NCI-H2029 (cell line): ENCODE results near the gene PICALM.

Source experiments
- DNase-seq: peaks from one replicate; lab custom pipeline; 2025; lab: John Stamatoyannopoulos, UW

The PICALM gene

GRCh38 chr11:86073948-86074347, 5.1 kb upstream of the PICALM start:
- DNase-seq: no peak

- no peak for DNase-seq
Measured at GRCh38 chr11:86072211-86072610, 3.3 kb upstream of the PICALM start.

DNA sequence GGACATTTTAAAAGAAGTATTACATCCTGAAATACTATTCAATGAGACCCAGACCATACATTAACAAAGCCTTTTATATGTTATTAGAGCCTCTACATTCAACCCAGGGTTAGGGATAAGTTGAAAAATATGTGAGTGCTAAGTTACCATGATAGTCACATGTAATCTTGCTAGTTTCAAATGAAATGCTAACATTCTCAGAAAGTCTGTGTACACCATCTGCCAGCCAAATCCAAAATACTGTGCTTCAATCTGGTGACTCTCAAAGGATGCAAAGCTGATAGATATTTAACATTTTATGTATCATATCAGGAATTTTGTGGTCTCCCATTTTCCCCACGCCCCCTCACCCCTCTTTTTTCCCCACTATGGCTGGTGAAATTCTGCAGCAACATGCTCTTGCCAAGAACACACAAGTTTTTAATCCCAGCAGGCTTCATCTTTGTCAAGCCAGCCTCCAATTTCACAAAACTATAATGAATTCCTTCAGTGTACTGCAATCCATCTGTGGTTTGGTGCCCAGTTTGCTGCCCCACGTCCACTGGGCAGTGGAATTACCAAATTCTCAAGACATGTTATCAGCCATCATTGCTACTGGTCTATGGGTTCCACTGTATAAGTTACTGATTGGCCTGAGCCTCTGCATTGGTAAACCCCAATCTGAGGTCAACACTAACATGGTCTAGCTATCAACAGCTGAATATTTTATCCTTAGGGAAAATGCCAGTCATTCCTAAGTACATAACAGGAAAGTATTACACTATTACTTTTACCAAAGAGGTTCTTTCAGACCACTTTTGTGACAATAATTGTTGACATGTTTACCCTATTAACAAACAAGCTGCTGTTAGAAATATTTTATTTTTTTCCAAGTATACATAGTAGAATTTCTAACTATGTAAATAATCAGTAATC, 1.5 kb upstream of the PICALM start:
- DNase-seq: no peak

- peak; percentile 77 for DNase-seq
Measured at GRCh38 chr11:86069408-86070101, 671 bp upstream of the PICALM start.

DNA sequence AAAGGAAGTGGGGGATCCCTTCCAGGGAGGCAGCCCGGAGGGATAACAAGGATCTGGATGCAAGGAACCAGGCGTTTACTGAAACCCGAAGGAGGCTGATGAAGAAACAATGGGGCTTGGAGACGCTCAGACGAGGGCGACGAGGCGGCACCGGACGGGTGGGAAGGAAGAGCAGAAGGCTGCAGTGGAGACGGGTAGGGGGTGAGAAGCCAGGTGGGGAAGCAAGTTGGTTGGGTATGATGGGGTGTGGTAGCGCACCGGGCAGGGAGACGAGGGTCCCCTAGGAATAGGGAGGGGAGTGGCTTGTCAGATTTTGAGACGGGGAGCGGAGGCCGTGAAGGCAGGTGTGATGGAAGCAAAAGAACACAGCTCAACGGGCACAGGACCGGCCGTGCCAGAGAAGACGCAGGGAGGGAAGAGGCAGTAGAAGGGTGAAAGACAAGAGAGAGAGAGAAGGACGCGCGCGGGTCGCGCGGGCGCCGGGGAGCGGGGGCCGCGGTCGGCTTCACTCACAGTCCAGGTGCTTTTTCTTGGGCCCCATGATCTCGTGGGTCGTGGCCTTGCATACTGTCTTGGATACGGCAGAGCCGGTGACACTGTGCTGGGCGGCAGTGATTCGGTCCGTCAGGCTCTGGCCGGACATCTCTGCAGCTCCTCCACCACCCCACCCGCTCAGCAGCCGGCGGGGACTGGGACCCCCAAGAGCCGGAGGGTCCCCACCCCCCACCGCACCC, 579 bp downstream of the PICALM start:
- DNase-seq: no peak

- DNase-seq: no peak
Measured at GRCh38 chr11:86067851-86068137, 1.1 kb downstream of the PICALM start.

DNA sequence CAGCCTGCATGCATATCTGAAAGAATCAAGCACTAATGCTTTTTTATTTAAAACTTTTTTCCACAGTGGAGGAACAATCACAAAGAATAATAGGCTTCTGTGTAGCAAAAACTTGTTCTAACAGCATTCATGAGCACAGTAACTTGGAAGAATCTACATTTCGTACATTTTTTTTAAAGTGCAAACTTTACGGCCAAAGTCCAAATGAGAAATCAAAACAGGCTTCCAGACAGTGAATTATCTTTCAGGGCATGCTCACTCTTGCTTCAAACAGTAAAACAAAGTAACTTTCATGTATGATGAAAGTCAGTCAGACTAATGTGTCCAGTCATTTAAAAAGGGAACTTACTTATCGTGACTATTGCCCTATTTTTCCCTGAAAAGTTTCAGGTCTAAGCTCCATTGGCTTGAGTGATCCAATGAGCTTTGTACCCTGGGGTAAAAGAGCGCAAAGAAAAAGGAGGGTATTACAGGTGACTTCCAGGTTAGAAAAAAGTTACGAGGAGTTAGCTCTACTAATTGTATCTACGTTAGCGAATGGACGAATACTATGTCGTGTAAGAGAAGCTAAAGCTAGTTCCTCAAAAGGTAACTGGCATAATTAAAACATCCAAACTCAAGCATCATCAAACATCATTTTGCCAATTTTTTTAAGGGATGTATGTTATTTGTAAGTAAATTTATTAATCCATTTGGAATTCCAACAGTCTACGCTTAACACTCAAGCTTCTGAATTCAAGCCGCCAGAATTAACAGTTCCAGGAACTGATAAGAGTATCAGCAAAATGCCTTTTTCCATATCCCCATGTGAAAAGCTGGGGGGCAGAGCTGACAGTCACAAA, 1.7 kb downstream of the PICALM start:
- DNase-seq: no peak

DNA sequence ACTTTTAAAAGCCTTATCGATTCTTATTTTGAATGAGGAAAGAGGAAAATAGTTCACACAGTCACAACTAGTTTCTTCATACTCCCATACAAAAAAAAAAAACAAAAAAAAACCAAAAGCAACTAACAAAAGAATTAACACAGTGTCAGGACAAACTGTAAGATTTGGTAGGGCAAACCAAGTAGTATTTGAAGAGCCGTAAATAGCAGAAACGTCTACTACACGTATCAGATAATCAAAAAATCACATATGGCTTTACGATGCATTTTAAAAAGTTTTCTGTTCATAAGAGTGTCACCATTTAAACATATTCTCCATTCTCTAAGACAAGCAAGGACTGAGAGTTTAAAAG, 2.3 kb downstream of the PICALM start:
- DNase-seq: no peak

- no peak for DNase-seq
Measured at GRCh38 chr11:86066033-86066432, 2.9 kb downstream of the PICALM start.

DNA sequence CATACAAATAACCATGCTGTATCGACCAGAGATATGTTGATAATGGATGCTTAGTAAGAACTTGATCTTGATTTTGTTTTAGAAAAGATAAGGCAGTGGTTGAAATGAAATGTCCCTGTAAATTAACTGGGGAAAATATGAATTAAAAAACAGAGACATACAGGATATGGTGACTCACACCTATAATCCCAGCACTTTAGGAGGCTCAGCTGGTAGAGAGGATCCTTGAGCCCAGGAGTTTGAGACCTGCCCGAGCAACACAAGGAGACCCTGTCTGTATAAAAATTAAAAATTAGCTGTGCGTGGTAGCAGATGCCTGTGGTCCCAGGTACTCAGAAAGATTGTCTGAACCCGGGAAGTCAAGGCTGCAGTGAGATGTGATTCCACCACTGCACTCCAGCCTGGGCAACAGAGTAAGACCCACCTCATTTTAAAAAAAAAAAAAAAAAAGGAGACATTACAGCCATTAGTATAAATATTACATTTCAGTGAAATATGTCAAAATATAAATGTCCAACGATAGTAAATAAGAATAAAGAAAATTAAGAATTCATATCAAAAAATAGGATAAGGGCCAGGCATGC, 4.6 kb downstream of the PICALM start:
- DNase-seq: no peak

DNA sequence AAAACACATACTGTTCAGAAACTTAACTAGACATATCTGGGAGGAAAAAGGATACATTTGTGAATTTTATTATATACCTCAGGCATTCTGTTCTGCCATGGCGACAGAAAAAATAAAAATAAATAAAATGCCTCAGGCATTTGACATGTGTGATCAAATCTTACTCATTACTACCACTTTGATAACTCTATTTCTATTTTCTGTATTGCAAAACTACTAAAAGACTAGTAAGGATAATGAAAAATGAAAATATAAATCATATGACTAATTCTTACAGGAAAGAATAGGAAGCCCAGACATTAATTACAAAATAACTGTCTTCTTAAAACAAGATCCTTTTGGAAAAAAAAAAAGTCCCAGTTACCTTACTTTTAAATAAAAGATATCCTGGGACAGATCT, 5.3 kb downstream of the PICALM start:
- DNase-seq: no peak

GRCh38 chr11:86062719-86063118, 6.2 kb downstream of the PICALM start:
- DNase-seq: no peak

GRCh38 chr11:86061483-86062205, 7.2 kb downstream of the PICALM start:
- no peak for DNase-seq

- DNase-seq: no peak
Measured at GRCh38 chr11:86060544-86060943, 8.3 kb downstream of the PICALM start.

DNA sequence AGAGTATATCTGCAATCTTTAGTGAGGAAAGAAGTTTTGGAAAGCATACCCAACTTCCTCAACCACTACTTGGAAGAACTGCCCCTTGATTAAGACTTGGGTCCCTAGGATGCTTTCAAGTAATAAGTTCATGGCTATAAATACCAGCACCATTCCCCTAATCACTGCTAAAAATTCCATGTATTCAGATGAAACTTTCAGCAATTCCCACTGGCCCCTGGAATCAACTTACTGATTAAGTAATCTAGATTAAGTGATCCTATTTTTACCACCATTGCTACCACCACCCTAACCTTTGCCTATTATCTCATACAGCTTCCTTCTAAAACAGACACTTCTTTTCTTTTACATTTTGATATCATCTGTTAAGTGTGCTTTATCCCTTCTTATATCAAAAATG, 10.5 kb downstream of the PICALM start:
- no peak for DNase-seq

DNA sequence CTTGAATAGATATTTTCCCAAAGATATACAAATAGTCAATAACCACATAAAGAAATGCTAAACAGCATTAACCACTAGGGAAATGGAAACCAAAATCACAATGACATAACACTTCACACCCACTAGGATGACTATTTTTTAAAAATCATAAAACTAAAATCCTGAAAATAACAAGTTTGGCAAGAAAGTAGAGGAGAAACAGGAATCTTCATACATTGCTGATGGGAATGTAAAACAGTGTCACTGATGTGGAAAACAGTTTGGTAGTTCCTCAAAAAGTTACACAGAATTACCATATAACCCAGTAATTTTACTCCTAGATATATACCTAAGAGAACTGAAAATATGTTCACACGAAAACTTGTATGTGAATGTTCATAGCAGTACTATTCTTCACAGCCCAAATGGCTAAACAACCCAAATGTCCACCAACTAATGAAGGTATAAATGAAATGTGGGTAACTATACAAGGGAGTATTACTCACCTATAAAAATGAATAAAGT, 12.5 kb downstream of the PICALM start:
- DNase-seq: no peak

GRCh38 chr11:86052693-86053641, 15.9 kb downstream of the PICALM start:
- DNase-seq: no peak

DNA sequence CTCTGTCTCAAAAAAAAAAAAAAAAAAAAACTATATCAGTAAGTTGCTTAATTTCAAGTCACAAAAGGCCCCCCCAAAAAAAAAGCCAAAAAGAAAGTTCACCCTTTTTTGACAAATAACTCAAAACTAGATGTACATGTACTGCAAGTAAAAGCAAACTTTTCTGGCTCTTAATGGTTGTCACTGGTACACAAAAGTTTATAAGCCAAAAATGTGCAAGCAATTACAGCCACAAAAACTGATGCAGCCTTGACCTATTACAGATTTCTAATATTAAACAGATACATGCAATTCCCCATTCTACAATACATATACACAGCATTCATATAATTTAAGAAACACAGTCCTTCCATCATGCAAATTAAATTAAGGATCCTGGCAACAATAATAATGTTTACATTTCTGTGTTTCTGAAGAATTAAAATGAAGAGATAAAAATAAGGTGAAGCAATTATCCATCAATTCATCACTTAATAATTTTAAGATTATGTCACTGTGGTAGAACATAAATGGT, 18.6 kb downstream of the PICALM start:
- no peak for DNase-seq

DNA sequence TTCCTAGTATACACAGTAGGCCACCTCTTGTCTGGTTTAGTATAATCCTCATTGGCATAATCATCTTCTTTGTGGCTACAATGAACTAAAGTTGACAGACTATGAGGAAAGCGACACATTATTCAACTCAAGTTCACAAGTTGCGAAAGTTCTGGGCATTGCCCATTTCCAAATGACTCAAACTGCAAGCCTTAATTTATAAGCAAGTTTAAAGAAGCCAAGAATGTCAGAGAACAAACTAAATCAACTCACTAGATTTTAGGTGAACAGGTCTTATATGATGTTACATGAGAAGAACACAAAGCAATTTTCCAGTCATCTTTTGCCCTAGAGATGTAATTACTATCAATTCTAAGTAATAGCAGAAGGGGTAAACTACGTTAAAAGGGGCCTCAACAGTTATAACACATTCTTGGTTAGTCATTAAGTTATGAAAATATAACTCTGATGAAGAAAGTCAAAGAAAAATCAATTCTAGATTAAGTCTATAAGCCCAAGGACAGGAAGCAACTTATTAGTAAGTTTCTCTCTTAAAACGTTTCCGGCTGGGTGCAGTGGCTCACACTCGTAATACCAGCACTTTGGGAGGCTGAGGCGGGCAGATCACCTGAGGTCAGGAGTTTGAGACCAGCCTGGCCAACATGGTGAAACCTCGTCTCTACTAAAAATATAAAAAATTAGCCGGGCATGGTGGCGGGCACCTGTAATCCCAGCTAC, 21.5 kb downstream of the PICALM start:
- no peak for DNase-seq
